HG03342 (cell line): Measurements from ENCODE around the gene PSMF1.
A peak's percentile ranks its signal among the peaks of the same experiment; 100 is the strongest.

Experiments used
- ATAC-seq: cut with Tn5 transposase; IDR thresholded peaks from one replicate; pipeline ENCODE4 v1.9.1; 2021; ENCODE audit warnings: mild to moderate bottlenecking, moderate library complexity; ENCODE audit not compliant: unreplicated experiment

The PSMF1 gene, protein sequence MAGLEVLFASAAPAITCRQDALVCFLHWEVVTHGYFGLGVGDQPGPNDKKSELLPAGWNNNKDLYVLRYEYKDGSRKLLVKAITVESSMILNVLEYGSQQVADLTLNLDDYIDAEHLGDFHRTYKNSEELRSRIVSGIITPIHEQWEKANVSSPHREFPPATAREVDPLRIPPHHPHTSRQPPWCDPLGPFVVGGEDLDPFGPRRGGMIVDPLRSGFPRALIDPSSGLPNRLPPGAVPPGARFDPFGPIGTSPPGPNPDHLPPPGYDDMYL

DNA sequence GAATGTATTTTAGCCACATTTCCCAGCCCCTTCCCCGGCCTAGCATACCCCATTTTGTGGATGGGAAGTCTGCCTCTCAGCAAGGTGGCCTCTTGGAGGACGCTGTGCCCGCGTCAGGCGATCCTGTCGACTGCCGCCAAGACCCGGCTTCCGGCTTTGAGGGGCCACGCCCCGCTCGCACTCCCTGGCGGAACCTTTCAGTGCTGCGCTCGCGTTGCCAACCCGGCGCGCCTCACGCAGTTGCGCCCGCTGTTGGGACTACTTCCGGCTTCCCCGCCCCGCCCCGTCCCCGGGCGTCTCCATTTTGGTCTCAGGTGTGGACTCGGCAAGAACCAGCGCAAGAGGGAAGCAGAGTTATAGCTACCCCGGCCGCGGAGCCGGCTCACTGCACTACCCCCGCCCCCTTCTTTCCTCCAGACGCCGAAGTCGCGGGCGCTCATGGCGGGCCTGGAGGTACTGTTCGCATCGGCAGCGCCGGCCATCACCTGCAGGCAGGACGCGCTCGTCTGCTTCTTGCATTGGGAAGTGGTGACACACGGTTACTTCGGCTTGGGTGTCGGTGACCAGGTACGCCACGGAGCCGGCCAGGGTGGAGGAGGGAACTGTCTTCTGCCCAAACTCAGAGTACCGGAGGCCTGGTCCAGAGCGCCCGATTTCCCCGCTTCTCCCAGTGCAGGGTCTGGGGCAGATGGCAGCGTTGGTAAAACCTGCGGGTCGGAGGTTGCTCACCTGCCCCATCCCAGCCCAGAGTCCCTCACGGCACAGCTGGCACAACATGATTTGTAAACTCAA lies at the start of gene PSMF1:
Gene PSMF1 (plus strand): TSS at position 267 of the 792 bp plus-strand sequence. CDS start 172 bp downstream, at position 439.
- ATAC-seq: peak; percentile 96

DNA sequence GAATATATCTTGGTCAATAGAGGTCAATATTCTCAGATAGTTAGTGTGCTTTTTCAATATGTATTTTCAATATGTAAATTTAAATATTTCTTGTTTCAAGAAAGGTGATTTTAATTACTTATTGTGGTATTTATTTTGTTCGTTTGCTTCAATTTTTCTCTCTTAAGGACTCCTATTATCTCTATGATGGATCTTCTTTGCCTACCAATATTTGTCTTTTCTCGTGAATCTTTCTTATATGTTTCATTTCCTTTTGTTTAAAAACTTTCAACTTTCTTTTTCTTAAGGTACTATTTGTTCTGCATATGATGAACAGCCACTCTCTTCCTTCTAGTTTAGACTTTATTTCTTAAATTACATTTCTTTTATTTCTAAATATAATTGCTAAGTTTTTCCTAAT lies 46.1 kb upstream of the PSMF1 start:
- no peak for ATAC-seq

GRCh38 chr20:1075616-1076015 lies 42.8 kb upstream of the PSMF1 start:
- ATAC-seq: peak; percentile 66

DNA sequence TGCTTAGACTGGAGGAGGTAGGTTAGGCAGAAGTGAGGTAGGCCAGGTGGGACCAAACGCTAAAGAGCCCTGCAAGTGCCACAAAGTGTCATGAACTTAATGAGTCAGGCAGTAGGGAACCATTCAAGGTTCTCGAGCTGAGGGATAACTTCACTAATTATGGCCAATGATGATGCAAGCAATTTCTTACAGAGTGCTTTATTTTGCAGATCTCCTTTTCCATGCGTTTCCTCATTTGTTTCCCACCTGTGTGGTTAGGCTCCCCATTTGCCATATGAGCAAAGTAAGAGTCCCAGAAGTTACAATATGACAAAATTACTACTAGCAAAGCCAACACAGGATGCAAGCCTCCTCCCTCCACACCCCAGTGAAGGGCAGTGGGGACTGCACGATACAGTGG lies 36.5 kb upstream of the PSMF1 start:
- no peak for ATAC-seq

DNA sequence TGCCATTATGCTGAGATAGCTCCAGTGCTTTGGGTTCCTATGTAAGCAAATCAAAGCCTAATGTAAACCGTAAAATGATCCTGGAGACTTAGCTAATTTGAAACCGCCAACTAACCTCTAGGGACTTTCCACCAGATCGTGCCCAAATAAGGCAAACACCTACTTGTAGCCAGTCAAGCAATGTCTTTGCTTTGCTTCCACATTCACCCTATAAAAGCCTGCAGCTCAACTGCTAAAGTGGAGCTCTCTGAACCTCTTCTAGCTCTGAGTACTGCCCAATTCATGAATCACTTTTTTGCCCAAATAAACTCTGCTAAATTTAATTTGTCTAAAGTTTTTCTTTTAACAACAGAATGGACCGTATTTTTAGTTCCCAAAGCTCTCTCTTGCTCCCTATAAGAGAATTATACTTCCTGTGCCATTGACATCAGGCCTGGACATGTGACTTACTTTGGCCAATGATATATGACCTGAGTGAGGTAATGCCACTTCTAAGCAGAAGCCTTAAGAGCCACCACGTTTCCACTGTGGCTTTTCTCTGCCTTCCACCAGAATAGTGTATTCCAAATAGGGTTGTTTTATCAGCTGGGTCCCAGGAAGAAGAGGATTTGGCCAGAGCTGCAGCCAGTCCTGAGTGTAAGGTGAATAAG lies 34.8 kb upstream of the PSMF1 start:
- no peak for ATAC-seq

GRCh38 chr20:1085492-1086276 lies 32.7 kb upstream of the PSMF1 start:
- no peak for ATAC-seq

DNA sequence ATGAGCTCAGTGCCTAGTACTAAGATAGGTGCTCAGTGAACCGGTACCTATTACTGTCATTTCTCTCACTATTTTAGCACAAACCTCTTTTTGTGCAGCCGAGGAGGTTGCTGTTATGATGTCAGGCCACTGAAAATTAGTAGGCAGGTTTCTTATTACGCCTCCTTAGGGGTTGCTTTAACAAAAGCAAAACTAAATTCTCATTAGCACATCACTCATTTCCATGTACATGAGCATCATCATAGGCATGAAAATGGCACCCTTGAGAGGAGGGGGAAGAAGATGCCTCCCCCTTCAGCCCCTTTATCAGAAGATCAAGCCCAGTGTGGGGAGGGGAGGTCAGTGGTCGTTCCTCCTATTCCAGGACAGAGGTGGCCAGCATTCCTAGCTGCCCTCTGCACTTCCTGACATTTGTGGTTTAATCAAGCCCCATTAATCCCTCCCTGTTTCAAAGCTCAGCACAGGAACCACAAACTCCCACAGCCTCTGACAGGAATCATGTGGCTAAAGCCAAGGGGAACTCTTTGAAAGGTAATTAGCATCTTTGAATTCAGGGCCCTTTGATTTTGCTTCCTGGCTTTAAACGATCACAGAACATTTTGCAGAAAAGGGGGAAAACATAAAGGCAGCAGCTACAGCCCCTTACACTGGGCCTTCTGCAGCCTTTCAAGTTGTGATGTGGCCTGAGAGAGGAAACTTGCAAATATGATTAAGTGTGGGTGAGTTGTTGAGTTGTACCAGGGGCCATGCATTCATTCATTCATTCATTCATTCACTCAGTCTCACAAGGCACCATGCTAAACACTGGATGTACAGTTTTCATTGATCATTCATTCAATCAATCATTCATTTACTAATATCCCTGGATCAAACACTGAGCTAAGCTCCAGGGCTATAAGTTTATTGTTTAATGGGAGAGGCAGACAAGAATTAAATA lies 31.9 kb upstream of the PSMF1 start:
- ATAC-seq: no peak

GRCh38 chr20:1087311-1087905 lies 31.0 kb upstream of the PSMF1 start:
- no peak for ATAC-seq

DNA sequence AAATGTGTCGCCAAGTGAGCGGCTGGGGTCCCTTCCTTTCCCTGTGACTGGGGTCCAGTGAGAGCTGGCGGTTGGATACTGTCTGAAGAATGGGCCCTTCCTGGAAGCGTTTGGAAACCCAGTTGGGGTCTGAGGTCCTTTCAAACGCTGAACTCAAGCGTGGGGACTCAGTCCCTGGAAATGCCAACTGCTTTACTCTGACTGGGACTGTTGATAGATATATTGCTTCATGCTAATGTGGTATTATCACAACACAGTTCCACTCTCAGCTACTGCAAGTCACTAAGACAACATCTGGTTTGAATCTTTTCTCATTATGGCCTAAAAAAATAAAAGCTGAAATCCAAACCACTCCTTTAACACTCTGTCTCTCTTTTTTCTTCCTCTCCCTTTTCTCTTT lies 23.7 kb upstream of the PSMF1 start:
- no peak for ATAC-seq

GRCh38 chr20:1101533-1101932 lies 16.9 kb upstream of the PSMF1 start:
- no peak for ATAC-seq

GRCh38 chr20:1102016-1102415 lies 16.4 kb upstream of the PSMF1 start:
- no peak for ATAC-seq

DNA sequence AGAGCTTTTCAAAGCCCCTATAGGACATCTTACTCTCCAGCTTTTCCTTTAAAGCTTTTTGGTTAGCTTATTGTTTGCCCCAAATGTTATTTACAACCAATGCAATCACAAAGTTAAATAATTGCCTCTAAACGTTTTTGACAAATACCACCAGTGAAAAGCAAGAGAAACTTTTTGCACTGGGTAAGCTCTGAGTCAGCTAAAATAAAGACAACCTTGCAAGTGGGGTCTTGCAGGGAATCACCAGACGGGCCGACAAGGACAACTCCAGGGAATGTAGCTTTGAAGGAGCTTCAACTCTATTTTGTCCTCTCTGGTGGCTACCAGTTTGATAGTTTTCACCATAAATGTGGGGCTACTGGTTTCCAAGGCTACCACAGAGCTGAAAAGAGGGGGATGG lies 14.7 kb upstream of the PSMF1 start:
- no peak for ATAC-seq

GRCh38 chr20:1105599-1106194 lies 12.7 kb upstream of the PSMF1 start:
- ATAC-seq: no peak

GRCh38 chr20:1107176-1107575 lies 11.2 kb upstream of the PSMF1 start:
- ATAC-seq: no peak

- ATAC-seq: no peak
These were observed 9.9 kb upstream of the PSMF1 start for GRCh38 chr20:1108437-1108920.

GRCh38 chr20:1112908-1113307 lies 5.5 kb upstream of the PSMF1 start:
- no peak for ATAC-seq

GRCh38 chr20:1118004-1118335 lies 432 bp upstream of the PSMF1 start:
- ATAC-seq: no peak

DNA sequence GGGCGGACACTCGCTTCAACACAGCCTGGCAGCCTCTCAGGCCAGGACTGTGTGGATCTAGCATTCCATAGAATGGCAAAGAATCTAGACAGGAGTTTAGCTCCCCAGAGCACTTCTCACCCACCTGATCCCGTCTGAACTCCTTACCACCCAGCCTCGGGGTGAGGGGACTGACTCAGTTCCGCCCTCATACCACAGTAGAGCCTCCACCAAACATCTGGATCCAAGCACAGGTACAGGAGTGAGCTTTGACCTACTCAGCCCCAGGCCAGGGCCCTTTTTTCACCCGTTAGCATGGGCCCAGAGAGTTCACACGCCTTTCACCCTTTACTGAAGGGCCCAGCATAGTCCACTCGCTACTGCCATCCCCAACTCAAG lies 715 bp downstream of the PSMF1 start:
- no peak for ATAC-seq

GRCh38 chr20:1119524-1119923 lies 1.1 kb downstream of the PSMF1 start:
- ATAC-seq: no peak
